OCI-LY1 (cell line): Measurements from ENCODE around the gene RAB3A.

Source experiments
- H2AFZ ChIP-seq: fragments of 200-600 bp; sonication (generic), shearing (Covaris generic); 2 replicates; pipeline ENCODE4 v1.6.0; 2014; ENCODE audit warnings: antibody characterized with exemption, mild to moderate bottlenecking, low read length
- H3F3A ChIP-seq: fragments of 200-600 bp; sonication (generic), shearing (Covaris generic); 2 replicates; pipeline ENCODE4 v1.6.0; 2014; ENCODE audit warnings: mild to moderate bottlenecking, antibody characterized with exemption, low read length, moderate library complexity; ENCODE audit not compliant: insufficient read depth
- H3K27ac ChIP-seq: fragments of 200-600 bp; sonication (generic); 2 replicates; pipeline ENCODE4 v1.5.1; 2014; ENCODE audit warnings: low read length, mixed run types, mild to moderate bottlenecking, low read depth; ENCODE audit not compliant: poor library complexity, severe bottlenecking
- H3K27me3 ChIP-seq: fragments of 200-600 bp; sonication (generic); 2 replicates; pipeline ENCODE4 v1.6.0; 2014; ENCODE audit warnings: antibody characterized with exemption, mild to moderate bottlenecking, low read length, moderate library complexity; ENCODE audit not compliant: insufficient read depth
- H3K36me3 ChIP-seq: fragments of 200-600 bp; sonication (generic); 2 replicates; pipeline ENCODE4 v1.6.1; 2014; ENCODE audit warnings: mild to moderate bottlenecking, antibody characterized with exemption, low read length, moderate library complexity, mixed read lengths; ENCODE audit not compliant: insufficient read depth
- H3K4me1 ChIP-seq: fragments of 200-600 bp; sonication (generic); 2 replicates; pipeline ENCODE4 v1.5.1; 2014; ENCODE audit warnings: mild to moderate bottlenecking, low read length, moderate library complexity; ENCODE audit not compliant: insufficient read depth, severe bottlenecking
- H3K4me2 ChIP-seq: fragments of 200-600 bp; sonication (generic), shearing (Covaris generic); 2 replicates; pipeline ENCODE4 v1.6.1; 2014; ENCODE audit warnings: low read length
- H3K4me3 ChIP-seq: fragments of 200-600 bp; sonication (generic); 2 replicates; pipeline ENCODE4 v1.5.1; 2014; ENCODE audit warnings: low read length, low read depth, mild to moderate bottlenecking, mixed read lengths; ENCODE audit not compliant: poor library complexity, severe bottlenecking
- H3K79me2 ChIP-seq: fragments of 200-600 bp; shearing (Covaris generic); 2 replicates; pipeline ENCODE4 v1.6.1; 2016; ENCODE audit warnings: mixed run types, low read length, mixed read lengths; ENCODE audit not compliant: insufficient read depth
- H3K9ac ChIP-seq: fragments of 200-600 bp; sonication (generic), shearing (Covaris generic); 2 replicates; pipeline ENCODE4 v1.6.1; 2014; ENCODE audit warnings: mild to moderate bottlenecking, low read length, mixed read lengths
- H3K9me2 ChIP-seq: fragments of 200-600 bp; sonication (generic), shearing (Covaris generic); 2 replicates; pipeline ENCODE4 v1.6.1; 2014; ENCODE audit warnings: low read depth, mild to moderate bottlenecking, low read length, mixed read lengths
- H3K9me3 ChIP-seq: fragments of 200-600 bp; shearing (Covaris generic); 2 replicates; pipeline ENCODE4 v1.6.1; 2014; ENCODE audit warnings: low read length, mixed read lengths
- H4K20me1 ChIP-seq: fragments of 200-600 bp; sonication (generic), shearing (Covaris generic); 2 replicates; pipeline ENCODE4 v1.6.0; 2016; ENCODE audit warnings: mild to moderate bottlenecking, low read length; ENCODE audit not compliant: insufficient read depth
- EZH2 ChIP-seq: fragments of 200-600 bp; sonication (generic), shearing (Covaris generic); IDR thresholded peaks from 2 replicates; pipeline ENCODE4 v1.8.0; 2017; ENCODE audit warnings: borderline replicate concordance, mixed run types, mild to moderate bottlenecking, antibody characterized with exemption, low read length, moderate library complexity, mixed read lengths
- TF ChIP-seq, protein P1 (sequence below): fragments of 200-600 bp; sonication (generic), shearing (Covaris generic); IDR thresholded peaks from 2 replicates; pipeline ENCODE4 v1.5.1; 2017; ENCODE audit warnings: mild to moderate bottlenecking, antibody characterized with exemption, low read length, moderate library complexity, mixed read lengths

Gene RAB3A

DNA sequence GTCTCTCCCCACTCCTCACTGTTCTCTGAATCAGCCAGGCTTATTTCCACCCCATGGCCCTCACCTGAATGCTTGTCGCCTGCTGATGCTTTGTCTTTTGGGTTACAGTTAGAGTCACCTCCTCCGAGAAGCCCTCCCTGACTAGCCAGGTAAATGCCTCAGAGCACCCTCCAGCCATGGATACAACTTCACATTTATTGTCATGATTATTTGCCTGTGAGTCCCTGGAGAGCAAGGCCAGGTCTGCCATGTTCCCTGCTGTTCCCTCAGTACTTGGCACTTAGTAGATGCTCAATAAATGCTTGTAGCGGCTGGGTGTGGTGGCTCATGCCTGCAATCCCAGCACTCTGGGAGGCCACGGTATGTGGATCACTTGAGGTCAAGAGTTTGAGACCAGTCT is 26.1 kb upstream of the RAB3A start:
- Histone ChIP-seq H3K4me2 (no peak overlapping the region), H3F3A (no peaks in the 10 kb centered on the region), H4K20me1 (no peaks in the 10 kb centered on the region), H3K9me3 (no peaks in the 10 kb centered on the region), H3K4me3 (no peak overlapping the region), H3K27ac (no peak overlapping the region), H3K9me2 (no peaks in the 10 kb centered on the region), H3K79me2 (no peaks in the 10 kb centered on the region), H3K9ac (no peak overlapping the region), H3K4me1 (peaks cover 14% of the 10 kb centered on the region), H3K27me3 (0 out of 2 replicates have a peak, but pooled peaks cover 3% of the 10 kb centered on the region), H2AFZ (no peak overlapping the region), H3K36me3 (no peaks in the 10 kb centered on the region)
- no peak for TF ChIP-seq EZH2
- TF ChIP-seq, protein P1, sequence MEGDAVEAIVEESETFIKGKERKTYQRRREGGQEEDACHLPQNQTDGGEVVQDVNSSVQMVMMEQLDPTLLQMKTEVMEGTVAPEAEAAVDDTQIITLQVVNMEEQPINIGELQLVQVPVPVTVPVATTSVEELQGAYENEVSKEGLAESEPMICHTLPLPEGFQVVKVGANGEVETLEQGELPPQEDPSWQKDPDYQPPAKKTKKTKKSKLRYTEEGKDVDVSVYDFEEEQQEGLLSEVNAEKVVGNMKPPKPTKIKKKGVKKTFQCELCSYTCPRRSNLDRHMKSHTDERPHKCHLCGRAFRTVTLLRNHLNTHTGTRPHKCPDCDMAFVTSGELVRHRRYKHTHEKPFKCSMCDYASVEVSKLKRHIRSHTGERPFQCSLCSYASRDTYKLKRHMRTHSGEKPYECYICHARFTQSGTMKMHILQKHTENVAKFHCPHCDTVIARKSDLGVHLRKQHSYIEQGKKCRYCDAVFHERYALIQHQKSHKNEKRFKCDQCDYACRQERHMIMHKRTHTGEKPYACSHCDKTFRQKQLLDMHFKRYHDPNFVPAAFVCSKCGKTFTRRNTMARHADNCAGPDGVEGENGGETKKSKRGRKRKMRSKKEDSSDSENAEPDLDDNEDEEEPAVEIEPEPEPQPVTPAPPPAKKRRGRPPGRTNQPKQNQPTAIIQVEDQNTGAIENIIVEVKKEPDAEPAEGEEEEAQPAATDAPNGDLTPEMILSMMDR, result no peak

DNA sequence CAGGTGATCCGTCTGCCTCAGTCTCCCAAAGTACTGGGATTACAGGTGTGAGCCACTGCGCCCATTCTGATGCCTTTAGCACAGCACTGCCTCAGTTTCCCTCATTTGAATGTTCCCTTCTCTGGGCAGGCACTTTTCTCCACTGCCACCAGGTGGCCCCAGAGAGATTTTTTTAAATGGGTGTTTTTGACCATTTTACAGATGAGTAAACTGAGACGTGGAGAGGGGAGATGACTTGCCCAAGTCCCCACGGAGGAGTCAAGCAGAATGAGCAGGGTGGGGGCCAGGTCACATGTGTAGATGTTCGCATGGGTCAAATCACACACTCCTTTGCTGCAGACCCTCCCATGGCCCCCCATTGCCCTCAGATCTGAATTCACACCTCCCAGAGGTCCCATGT is 25.6 kb upstream of the RAB3A start:
- H3K36me3 ChIP-seq, result no peaks in the 10 kb centered on the region
- no peak overlapping the region for H3K4me3 ChIP-seq
- TF ChIP-seq EZH2, result no peak
- TF ChIP-seq, protein P1, result peak; percentile 74
- H4K20me1 ChIP-seq, result no peaks in the 10 kb centered on the region
- H2AFZ ChIP-seq, result no peak overlapping the region
- H3F3A ChIP-seq, result no peaks in the 10 kb centered on the region
- 0 out of 2 replicates have a peak, but pooled peaks cover 3% of the 10 kb centered on the region for H3K27me3 ChIP-seq
- H3K9me2 ChIP-seq, result no peaks in the 10 kb centered on the region
- no peaks in the 10 kb centered on the region for H3K9me3 ChIP-seq
- no peaks in the 10 kb centered on the region for H3K79me2 ChIP-seq
- no peak overlapping the region for H3K9ac ChIP-seq
- H3K27ac ChIP-seq, result no peak overlapping the region
- no peak overlapping the region for H3K4me2 ChIP-seq
- H3K4me1 ChIP-seq, result peaks cover 16% of the 10 kb centered on the region

DNA sequence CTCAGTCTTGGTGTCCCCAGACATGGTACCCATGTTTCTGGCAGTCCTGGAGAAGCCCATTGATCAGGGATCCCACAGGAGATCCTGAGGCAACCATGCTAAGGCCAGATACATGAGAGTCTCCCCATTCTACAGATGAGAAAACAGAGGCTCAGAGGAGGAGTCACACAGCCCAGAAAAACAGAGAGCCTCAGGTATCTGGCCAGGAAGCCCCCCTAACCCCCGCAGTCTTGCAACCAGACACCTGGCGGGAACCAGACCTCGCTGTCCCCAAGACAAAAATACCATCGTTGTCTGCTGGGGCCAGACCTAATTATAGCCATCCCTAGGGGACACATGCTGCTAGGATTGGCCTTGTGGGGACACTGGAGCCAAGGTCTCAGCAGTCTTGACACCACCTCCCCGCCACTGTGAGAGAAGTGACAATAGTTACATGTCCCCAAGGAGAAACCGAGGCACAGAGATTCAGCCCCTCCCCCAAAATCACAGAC is 24.0 kb upstream of the RAB3A start:
- Histone ChIP-seq H3K79me2 (no peaks in the 10 kb centered on the region), H2AFZ (no peak overlapping the region), H3K9me3 (no peaks in the 10 kb centered on the region), H3K27ac (no peak overlapping the region), H3K27me3 (0 out of 2 replicates have a peak, but pooled peaks cover 3% of the 10 kb centered on the region), H3F3A (no peaks in the 10 kb centered on the region), H3K9me2 (no peaks in the 10 kb centered on the region), H3K4me2 (no peak overlapping the region), H3K4me3 (no peak overlapping the region), H4K20me1 (no peaks in the 10 kb centered on the region), H3K9ac (no peak overlapping the region), H3K4me1 (peaks cover 16% of the 10 kb centered on the region), H3K36me3 (no peaks in the 10 kb centered on the region)
- TF ChIP-seq EZH2, result no peak
- TF ChIP-seq, protein P1, result no peak
